ENCODE data around the gene XIST.

The XIST gene

GRCh38 chrX:73799888-73800287 is 52.6 kb downstream of the XIST start:
- TF ChIP-seq TCF12 (IDR thresholded peaks at IDR 0.05; ENCODE audit: low read depth): no peak

GRCh38 chrX:73785493-73785892 is 67.0 kb downstream of the XIST start:
- TF ChIP-seq EP300 (IDR thresholded peaks at IDR 0.05; ENCODE audit: borderline replicate concordance) (no peak), MAX (IDR thresholded peaks at IDR 0.05) (no peak), TEAD4 (IDR thresholded peaks at IDR 0.05) (no peak), EGR1 (IDR thresholded peaks at IDR 0.05) (no peak)
